Dedifferentiated amniotic fluid mesenchymal stem cell (primary cell): Measurements from ENCODE around the gene OVCA2.
A peak's percentile ranks its signal among the peaks of the same experiment; 100 is the strongest.

Experiments
- DNase-seq: peaks from one replicate; pipeline ENCODE4 v3.0.0-alpha.2; 2016; ENCODE audit errors: extremely low spot score

The OVCA2 gene

DNA sequence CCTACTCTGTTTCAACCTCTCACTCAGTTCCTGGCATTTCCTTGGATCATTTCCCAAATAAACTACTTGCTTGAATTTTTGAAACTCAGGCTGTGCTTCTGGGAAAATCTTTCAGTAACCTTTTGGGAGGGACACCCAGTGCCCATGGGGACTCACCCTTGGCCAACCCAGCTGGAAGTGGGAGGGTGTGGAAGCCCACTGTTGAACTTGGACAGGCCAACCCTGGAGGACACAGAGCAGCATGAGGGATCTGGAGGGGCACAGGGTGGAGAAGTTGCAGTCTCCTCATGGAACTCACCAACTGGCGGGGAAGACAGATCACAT, 27.9 kb upstream of the OVCA2 start:
- no peak for DNase-seq

DNA sequence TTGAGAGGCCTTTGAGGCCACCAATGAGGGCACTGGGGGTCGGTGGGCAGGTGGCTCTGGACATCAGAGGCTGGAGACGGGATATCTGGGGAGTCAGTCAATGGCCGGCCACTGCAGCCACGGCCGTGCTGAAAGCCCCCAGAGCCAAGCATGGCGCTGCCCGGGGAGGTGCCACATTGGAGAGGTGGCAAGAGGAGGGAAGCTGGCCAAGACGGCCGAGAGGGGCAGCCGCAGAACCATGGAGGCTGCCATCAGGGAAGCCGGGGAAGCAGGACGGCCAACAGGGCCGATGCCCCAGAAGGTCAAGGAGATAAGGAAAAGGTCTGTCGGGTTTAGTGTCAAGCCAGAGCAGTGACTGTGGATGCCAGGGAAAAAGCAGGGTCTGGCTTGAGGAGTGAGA, 26.5 kb upstream of the OVCA2 start:
- no peak for DNase-seq

DNA sequence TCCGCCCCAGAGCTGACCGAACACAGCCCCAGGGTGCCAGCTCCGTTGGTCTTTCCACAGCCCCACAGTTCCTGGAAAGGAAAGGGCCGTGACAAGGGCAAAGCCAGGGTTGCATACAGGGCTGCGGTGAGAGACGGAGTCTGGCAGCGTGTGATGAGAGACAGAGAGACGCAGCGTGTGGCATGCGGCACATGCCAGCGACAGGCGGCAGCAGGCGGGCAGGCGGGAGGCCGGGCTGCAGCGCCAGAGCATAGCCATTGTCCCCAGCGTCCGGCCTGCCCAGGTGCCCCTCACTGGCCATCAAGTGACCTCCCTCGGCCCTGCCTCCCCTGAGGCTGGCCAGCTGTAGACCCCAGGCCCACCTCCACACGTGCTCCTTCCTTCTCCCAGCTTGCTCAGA, 25.3 kb upstream of the OVCA2 start:
- DNase-seq, result no peak

DNA sequence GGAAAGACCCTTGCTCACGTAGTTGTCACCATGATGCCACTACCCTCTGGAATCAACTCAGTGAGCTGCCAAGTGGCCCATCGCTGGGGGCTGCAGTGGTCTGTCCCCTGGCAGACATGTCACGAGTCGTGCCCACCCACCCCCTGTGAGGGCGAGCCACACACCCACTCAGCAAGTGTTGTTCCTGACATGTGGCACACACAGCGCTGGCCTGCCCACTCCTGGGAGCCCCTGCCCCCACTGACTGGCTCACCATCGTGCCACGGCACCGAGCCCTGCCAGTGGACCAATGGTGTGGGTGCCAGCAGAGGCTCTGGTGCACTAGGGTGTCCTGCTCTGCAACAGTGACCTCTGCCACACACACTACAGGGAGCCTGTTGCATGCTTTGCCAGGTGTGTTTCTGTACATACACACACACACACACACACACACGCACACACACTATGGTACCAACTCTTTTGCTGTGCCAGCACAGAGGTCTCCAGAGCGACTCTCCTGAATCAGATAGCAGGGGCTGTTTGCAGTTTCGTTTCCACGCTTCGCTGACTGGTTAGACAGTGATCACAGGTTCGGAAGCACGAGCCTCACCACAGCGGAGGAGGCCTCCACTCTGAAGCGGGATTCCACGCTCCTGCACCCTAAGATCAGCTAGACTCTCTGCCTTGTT, 24.4 kb upstream of the OVCA2 start:
- no peak for DNase-seq

DNA sequence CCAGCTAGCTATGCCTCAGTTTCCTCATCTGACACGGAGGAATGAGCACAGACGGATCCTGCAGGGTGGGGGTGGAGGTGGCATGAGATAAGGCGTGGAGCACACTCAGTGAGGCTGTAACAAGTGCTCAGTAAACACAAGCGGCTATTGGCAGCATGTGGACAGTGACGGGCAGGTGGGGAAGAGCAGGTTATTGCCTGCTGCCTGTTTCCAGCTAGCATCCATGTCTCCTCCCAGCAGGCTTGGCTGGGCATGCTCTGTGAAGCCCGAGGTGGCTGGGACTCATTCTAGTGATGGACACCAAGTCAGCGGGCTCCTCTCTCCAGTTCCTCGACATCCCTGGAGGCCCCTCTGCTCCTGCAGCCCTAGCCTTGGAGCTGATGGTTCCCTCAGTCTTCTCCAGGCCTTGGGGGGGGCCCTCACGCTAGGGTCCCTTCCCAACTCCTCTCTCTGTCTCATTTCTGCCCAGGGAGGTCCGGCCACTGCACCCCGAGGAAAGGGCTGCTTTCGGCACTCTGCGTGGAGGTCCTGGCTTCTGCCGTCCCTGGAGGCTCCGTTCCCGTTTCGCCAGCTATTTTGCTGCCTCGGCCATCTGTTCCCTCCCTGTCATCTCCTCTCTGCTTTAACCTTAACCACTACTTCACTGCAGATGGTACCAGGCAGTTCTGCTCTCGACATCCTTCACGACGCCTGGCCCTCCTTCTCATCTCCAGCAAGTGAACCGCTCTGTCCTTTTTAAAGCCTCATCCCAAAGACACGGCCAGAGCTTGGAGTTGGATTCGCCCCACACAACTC, 22.9 kb upstream of the OVCA2 start:
- DNase-seq, result no peak

DNA sequence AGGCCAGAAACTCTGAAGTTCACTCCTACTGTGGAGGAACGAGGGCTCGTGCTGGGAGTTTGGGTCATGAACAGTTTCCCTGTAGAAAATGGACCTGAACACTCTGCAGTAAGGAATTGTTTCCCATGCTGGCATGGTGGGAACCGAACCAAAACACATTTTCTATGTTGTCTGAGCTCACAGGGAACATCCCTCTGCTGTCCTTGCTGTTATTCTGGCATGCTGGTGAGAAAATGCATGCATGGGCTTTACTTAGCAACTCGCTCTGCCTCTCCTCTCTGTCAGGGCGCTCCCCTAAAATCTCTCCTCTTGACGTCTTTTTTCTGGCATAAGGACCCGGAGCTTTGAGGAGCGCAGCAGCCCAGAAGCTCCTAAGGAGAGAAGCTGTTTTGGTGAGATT, 22.1 kb upstream of the OVCA2 start:
- DNase-seq, result no peak

DNA sequence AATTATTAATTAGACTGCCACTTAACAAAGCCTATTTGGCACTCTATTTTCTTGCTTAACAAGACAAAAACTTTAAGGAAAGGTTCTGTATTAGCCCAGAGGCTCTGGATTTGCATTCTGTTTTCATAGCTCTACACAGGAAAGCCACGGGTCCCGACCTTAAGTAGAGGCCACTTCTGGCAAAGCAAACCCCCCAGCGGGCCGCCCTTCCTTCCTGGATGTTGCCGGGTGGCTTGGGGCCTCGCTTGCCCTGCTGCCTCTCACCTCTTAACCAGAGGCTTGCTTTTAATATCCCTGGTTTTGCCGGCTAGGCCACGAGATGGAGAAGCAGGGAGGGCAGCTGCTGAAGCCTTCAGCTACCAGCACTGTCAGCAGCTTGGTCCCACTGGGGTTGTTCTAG, 21.1 kb upstream of the OVCA2 start:
- DNase-seq, result no peak

DNA sequence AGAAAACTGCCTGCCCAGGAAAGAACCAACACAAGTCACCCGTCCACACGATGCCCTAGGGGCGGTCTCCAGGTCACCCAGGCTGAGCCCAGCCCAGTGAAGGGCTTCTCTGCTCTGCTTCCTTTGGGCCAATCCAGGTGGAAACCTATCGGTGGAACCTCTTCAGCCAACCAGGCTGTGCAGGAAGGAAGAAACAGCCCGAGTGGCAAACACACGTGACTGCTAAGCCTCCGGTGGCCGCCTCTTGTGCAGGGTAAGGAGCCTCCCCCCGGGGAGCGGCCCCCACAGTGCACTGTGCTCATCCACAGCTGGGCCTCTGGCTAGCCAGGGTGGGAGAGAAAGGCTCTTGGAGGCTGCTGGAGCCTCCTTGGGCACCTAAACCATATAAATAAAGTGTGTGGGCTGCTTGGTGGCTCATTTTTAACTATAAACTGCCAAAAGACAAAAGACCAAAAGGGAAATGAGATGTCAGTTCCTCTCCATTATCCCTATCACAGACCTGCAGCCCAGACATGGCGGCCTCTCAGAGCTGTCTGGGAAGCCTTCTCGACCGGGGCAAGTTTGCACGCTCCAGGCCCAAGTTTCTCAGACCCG, 19.1 kb upstream of the OVCA2 start:
- no peak for DNase-seq

DNA sequence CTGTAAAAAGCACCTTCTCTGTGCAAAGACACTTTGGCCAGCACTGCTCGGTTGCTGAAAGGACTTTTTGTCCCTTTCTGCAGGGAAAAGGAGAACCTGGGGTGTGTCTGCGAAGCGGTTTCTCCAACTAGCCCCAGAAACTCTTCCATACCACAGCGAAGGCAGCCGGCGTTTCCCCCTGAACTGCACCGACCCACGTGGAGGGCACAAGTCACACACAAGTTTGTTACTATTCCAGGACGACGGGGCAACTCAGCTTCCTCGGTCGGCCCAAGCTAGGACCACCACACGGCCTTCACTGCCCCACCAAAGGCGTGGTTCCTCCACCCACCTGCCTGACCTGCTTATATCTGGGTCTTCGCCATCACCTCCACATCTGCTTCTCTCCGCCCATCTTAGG, 18.6 kb upstream of the OVCA2 start:
- DNase-seq, result no peak

DNA sequence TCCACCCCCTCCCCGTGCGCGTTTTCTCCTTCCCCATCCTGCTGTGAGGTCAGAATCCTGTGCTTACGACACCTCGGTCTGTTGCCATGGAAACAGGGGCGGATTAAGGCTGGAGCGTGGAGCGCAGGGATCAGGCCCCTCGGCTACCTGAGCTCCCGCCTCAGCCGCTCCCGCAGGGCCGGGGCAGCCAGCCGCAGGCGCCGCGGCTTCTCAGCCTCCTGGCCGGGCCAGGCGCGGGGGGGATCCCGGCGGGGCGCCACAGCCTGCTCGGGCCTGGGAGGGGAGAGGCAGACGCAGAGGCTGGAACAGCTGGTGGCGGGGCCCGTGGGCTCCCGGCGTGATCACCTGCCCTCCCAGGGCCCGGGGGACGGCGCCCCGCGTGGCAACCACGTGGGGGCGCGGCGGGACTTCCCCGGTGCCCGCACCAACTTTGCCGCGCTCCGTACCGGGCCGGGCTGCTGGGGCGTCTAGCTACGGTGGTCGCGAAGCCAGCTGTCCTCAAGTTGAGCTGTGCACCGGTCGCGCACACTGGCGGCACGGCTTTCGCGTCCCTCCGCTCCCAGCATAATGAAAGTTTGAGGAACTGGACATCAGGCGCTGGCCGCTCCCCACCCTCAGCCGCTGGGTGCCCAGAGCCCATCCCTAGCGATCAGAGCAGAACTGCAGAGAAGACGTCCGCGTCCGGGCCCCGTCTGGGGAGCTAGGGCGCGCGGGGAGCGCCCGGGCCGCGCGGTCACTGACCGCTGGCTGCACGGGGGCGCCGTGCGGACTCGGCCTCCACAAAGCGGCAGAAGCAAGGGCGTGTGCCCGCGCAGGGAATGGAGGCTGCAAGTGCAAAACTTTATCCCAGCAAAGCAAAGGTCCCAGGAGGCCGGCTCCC, 17.9 kb upstream of the OVCA2 start:
- DNase-seq, result no peak

DNA sequence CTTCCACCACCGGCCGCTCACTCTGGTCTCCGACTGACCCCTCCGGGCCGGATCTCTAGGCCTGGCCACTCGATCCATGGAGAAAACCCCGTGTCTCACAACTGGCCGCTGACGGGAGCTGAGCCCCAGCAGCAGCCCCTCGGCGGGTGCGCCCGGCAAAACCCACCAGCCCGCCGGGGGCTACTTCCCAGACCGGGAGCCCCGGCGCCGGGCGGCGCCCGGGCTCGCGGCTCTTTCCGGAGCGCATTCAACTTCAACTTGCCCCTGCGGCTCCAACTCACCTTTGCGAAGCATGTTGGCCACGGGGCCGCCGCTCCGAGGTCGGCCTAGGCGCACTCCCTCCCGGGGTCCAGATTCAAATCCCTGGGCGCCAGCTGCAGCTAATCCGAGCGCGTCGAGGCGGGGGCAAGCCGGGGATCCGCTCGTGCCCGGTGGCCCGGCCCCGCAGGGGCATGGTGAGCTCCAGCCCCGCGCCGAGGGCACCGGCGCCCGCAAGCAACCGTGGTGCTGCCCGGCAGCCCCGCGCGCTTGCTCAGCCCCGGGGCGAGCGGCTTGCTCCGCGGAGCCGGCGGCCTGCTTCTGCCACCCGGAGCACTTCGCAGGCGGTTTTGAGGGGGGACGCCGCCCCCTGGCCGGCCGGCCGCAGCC, 17.1 kb upstream of the OVCA2 start:
- no peak for DNase-seq

DNA sequence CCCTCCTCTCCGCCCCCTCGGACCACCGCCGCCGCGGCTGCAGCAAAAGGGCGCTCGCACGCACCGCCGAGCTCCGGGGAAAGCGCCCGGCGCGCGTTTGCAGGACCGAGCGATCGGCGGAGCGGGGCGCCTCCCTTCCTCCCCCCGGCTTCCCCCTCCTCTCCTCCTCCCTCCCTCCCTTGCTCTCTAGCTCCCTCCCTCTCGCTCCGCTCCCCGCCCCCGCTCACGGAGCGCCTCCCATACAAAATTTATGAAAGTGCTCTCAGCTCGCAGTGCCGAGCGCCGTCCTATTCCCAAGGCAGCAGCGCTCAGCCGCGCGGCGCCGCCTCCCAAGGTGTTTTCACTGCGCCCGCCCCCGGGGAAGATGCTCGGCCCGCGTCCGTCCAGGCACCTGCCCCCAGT, 16.6 kb upstream of the OVCA2 start, which contains the start of gene RTN4RL1:
RTN4RL1 (minus strand) TSS at position 115 of the 402 bp plus-strand sequence. CDS start 469 bp downstream, outside the sequence.
- no peak for DNase-seq

DNA sequence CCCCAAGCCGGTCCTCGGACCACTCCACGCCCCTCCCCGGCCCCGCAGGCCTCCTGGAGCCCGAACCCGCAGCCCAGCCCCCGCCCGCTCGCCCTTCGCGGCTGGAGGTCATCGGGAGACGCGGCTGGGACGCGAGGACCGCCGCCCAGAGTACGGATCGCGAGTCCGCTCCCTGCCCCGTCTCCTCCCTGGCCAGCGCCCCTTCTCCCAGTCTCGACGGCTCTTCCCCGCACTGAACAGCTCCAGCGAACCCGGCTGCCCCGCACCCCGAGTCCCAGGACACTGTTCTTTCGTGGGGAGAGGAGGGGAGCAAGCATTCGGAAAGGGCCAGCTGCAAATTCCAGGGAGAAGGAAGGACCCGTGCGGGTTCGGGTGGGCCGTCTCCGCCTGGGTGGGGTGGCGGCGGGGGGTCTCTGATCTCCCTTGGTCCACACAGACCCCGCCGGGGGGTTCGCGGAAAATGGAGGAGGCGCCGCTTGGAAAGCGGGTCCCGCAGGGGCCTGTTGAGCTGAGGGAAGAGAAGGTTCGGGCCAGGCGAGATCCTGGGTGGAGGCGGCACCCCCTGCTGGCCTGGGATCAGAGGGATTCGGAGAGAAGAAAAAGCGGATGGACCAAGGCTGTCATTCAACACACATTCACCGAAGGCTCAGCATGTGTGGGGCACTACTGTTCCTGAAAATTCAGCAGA, 16.1 kb upstream of the OVCA2 start:
- no peak for DNase-seq

DNA sequence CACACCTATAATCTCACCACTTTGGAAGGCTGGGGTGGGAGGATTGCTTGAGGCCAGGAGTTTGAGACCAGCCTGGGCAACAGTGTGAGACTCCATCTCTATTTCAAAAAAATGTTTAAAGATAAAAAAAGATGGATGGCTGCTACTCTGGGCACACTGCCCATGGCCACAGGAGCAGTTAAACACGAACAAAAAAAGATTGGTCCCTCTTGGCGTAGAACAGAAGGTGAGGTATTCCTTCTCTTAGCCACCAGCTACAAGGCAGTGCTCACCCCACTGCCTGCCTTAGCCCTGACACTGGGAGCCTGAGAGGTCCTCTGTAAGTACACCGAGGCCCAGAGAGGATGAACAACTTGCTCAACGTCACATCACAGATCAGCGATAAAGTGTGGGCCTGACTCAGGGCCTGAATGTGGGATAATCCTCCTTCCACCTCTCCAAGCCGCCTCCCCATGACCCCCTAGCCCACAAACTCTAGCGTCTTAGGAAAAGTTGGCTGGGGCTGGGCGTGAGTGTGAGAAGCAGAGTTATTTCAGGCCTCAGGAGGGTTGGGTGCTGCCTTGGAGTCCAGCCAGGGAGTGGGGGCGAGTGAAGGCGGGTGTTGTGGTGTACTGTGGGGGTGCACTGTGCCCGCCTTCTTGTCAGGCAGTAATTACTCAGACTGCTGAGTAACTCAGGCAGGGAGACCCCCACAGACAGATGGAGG, 14.1 kb upstream of the OVCA2 start:
- DNase-seq, result no peak

DNA sequence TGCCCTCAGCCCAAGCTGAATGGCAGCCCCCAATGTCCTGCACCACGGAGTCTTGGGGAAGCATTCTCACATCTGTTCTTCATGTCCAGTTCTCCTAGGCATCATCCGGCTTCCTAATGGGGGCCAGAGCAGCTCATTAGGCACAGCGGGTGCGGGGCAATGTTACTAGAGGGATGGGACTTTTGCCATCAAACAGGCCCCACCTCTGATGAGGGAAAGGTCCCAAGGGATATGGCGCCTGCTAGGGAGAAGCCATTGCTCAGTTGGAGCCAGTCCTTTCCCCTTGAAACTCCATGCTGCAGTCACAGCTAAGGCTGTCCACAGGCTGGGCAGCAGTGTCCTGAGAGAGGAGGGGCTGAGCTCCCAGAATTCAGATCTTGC, 13.6 kb upstream of the OVCA2 start:
- DNase-seq, result no peak

DNA sequence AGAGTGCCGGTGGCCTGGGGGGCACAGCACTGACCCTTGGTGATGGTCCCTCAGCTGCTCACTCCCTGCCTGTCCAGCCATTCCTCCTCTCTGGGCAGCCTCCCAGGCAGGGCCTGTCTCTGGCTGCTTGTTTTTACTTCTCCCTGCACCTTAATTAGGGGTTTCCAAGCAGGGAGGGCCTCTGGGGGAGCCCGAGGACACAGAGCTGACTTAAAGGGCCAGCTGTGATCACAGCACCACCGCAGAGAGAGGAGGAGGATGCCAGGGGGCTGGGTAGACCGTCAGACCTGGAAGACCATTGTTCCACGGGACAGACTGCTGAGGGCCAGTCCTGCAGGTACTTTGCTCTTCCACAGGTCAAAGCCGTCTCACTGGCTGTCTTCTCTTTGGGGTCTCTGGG, 13.1 kb upstream of the OVCA2 start:
- no peak for DNase-seq

DNA sequence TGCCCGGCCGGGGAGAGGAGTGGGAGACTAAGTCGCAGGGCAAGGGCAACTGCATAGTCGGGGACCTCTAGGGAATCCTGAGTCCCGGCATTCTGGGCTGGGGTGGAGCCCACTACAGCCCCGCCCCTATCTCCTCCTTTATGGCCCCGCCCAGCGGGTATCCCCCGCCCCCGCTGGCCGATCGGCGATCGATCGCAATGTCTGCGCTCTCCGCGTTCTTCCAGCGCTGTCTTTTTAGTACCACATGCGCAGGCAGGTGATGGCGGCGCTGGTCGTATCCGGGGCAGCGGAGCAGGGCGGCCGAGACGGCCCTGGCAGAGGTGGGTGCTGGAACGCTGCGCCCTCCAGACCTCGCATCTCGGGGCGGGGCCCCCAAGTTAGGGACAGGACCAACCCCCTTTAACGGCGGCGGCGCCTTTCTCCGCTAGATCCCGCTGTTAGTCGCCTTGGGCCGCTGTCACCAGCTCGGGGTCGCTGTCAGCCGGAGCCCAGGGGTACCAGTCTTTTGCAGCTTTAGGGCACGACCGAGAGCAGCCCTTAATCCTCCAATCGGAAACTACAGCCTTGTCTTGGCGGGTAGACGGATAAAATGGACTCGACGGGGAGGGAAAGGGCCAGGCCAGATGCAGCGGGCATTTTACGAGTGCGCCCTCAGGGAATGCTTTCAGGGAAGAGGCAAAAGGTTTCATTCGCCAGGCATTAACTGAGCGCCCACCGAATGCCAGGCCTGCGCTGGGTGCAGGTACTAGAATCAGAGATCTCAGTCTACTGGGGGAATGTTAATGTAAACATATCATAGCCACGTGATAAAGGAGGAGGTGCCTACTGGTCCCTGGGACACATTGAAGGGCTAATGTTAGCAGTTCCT, 11.7 kb upstream of the OVCA2 start, which contains the start of gene DPH1:
DPH1 (plus strand) TSS at position 243 of the 868 bp plus-strand sequence; CDS start at position 260, 17 bp downstream.
- peak; percentile 83 for DNase-seq

DNA sequence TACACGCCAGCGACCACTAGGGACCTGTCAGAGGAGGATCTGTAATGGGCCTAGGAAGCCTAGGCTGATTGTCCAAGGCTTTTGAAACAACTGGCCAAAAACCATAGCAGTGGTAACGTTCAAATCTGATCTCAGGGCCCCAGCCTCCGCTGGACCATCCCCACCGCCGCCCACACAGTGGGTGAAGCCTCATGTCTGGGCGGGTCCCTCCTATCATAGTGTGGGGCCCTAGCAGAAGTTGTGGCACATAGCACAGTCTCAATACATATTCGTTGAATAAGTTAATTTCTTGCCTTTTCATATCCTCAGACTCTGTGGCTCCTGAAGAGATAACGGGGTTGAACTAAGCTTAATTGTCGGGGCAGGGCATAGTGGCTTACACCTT, 11.1 kb upstream of the OVCA2 start:
- no peak for DNase-seq

DNA sequence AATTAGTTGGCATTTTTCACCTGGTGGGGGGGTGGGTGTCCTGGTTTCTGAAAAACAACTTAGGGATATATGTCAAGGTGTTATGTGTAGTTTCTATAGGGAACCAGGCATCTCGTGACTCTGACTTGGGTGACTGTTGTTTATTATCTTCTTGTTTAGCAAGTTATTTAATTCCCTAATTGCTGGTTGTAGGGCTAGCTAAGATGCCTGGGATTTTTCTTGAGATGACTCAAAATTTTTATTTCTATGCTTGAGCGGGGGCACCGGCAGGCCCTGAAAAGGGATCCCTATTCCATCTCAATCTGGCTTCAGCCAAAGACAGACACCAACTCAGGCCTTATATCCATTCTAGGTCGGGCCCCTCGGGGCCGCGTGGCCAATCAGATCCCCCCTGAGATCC, 8.7 kb upstream of the OVCA2 start:
- no peak for DNase-seq
